HepG2 (cell line): Measurements from ENCODE around the gene SETD1A. TPM values are rescaled to one million over a fixed set of nuclear protein-coding genes. Genes with fewer than 3 reads are reported as not detected.
A peak's percentile ranks its signal among the peaks of the same experiment; 100 is the strongest.

Experiments
- BORCS8-MEF2B ChIP-seq: sonication (generic); formaldehyde crosslinking; IDR thresholded peaks from 2 replicates; pipeline ENCODE4 v1.8.0; 2022; ENCODE audit warnings: mild to moderate bottlenecking, missing genetic modification reagents
- CHD2 ChIP-seq: IDR thresholded peaks from 2 replicates; pipeline ENCODE4 v1.6.1; 2011; ENCODE audit warnings: low read depth, low read length, improper control_type of control experiment
- ELF1 ChIP-seq: sonication (generic); formaldehyde crosslinking; IDR thresholded peaks from 2 replicates; pipeline ENCODE4 v1.4.0; 2020; ENCODE audit warnings: missing genetic modification reagents
- HCFC1 ChIP-seq: fragments of 150-350 bp; IDR thresholded peaks from 2 replicates; pipeline ENCODE4 v1.6.1; 2014; ENCODE audit warnings: low read depth, low read length
- SP2 ChIP-seq: sonication (generic); formaldehyde crosslinking; IDR thresholded peaks from 2 replicates; pipeline ENCODE4 v1.5.1; 2020; ENCODE audit warnings: mild to moderate bottlenecking, missing genetic modification reagents
- YEATS2 ChIP-seq: sonication (generic); formaldehyde crosslinking; IDR thresholded peaks from 2 replicates; pipeline ENCODE4 v1.4.0; 2020; ENCODE audit warnings: missing genetic modification reagents, borderline replicate concordance
- ZHX2 ChIP-seq, 2 experiments: sonication (generic) in 1 of 2; formaldehyde crosslinking in 1 of 2; IDR thresholded peaks; 2 replicates each; pipeline versions ENCODE4 v1.6.1 to v1.9.0; 2014 to 2022; ENCODE audit warnings: antibody characterized with exemption in 1 of 2, borderline replicate concordance in 1 of 2, inconsistent platforms in 1 of 2, low read depth in 1 of 2, missing genetic modification reagents in 1 of 2
- ZNF546 ChIP-seq: sonication (generic); formaldehyde crosslinking; conservative IDR thresholded peaks from 2 replicates; pipeline ENCODE4 v1.8.1; 2023; ENCODE audit warnings: mild to moderate bottlenecking, missing genetic modification reagents
- ZNF646 ChIP-seq: sonication (generic); formaldehyde crosslinking; IDR thresholded peaks from 2 replicates; pipeline ENCODE4 v1.9.0; 2021; ENCODE audit warnings: mild to moderate bottlenecking, missing genetic modification reagents
- polyA plus RNA-seq, 8 experiments: library from polyadenylated mRNA; depleted of rRNA in 3 of 8; stranded (reverse) in 7 of 8; unstranded in 1 of 8; fragments of >200 nt; fragmentation: Illumina TruSeq in 4 of 8; extraction: Trizol in 4 of 8; gene quantifications; 2 replicates each; pipeline versions ENCODE4 v1.2.1 to v1.2.3, GENCODE V29; 2011 to 2016; ENCODE audit warnings: low read depth in 4 of 8, missing spikeins in 1 of 8, mixed read lengths in 1 of 8; ENCODE audit not compliant: insufficient read depth in 1 of 8
- total RNA-seq, 5 experiments: library from RNA; depleted of rRNA; stranded (reverse); fragments of >200 nt; fragmentation: Illumina TruSeq; extraction: Trizol; gene quantifications; 2 replicates each; pipeline ENCODE4 v1.2.3, GENCODE V29; 2016; ENCODE audit warnings: low read depth in 1 of 5
- TF ChIP-seq, protein P1 (sequence below): sonication (generic); formaldehyde crosslinking; IDR thresholded peaks from 2 replicates; pipeline ENCODE4 v1.4.0; 2020; ENCODE audit warnings: missing genetic modification reagents, borderline replicate concordance
- TF ChIP-seq, protein P2 (sequence below): IDR thresholded peaks from 2 replicates; pipeline ENCODE4 v1.6.1; 2018; ENCODE audit warnings: missing genetic modification reagents, mild to moderate bottlenecking, missing compliant biosample characterization

Gene SETD1A
- total and polyA plus RNA-seq, 2 of the 13 experiments (the other 11 are each of a cell fraction or from before 2014, with no cell fraction given) = 3.8 to 5.6 TPM

- TF ChIP-seq BORCS8-MEF2B (CRISPR knock-in tag) = peak; percentile 32; the same call in 1 of the 2 replicates
- TF ChIP-seq, protein P1, sequence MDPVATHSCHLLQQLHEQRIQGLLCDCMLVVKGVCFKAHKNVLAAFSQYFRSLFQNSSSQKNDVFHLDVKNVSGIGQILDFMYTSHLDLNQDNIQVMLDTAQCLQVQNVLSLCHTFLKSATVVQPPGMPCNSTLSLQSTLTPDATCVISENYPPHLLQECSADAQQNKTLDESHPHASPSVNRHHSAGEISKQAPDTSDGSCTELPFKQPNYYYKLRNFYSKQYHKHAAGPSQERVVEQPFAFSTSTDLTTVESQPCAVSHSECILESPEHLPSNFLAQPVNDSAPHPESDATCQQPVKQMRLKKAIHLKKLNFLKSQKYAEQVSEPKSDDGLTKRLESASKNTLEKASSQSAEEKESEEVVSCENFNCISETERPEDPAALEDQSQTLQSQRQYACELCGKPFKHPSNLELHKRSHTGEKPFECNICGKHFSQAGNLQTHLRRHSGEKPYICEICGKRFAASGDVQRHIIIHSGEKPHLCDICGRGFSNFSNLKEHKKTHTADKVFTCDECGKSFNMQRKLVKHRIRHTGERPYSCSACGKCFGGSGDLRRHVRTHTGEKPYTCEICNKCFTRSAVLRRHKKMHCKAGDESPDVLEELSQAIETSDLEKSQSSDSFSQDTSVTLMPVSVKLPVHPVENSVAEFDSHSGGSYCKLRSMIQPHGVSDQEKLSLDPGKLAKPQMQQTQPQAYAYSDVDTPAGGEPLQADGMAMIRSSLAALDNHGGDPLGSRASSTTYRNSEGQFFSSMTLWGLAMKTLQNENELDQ (CRISPR knock-in tag) = no peak
- peak; percentile 23; the same call in 1 of the 2 replicates for TF ChIP-seq ZHX2 (IDR thresholded peaks at IDR 0.05; ENCODE audit: low read depth)
- no peak for TF ChIP-seq ZHX2 (CRISPR knock-in tag; IDR thresholded peaks at IDR 0.05; ENCODE audit: borderline replicate concordance)
- TF ChIP-seq, protein P2, sequence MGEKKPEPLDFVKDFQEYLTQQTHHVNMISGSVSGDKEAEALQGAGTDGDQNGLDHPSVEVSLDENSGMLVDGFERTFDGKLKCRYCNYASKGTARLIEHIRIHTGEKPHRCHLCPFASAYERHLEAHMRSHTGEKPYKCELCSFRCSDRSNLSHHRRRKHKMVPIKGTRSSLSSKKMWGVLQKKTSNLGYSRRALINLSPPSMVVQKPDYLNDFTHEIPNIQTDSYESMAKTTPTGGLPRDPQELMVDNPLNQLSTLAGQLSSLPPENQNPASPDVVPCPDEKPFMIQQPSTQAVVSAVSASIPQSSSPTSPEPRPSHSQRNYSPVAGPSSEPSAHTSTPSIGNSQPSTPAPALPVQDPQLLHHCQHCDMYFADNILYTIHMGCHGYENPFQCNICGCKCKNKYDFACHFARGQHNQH (CRISPR knock-in tag) = peak; percentile 83
- TF ChIP-seq ELF1 (CRISPR knock-in tag) = peak; percentile 65; the same call in 1 of the 2 replicates
- no peak; the same call in 1 of the 2 replicates for TF ChIP-seq SP2 (CRISPR knock-in tag)
- TF ChIP-seq ZNF646 (CRISPR knock-in tag) = peak; percentile 60; the same call in 1 of the 2 replicates
- peak; percentile 39; the same call in 1 of the 2 replicates for TF ChIP-seq YEATS2 (CRISPR knock-in tag)
- TF ChIP-seq HCFC1 = peak; percentile 45
- TF ChIP-seq CHD2 = 0 out of 2 replicates have a peak, but pooled peaks have one; percentile 9
- TF ChIP-seq ZNF546 = 0 out of 2 replicates have a peak, but pooled peaks have one; percentile 31
Observed at GRCh38 chr16:30921748-30922419, 35.7 kb upstream of the SETD1A start (continued).
